HepG2 (cell line): Measurements from ENCODE around the gene GLIS2. TPM values are rescaled to one million over a fixed set of nuclear protein-coding genes. Genes with fewer than 3 reads are reported as not detected.

Source experiments
- ATF7-NPFF ChIP-seq: sonication (generic); formaldehyde crosslinking; IDR thresholded peaks from 2 replicates; pipeline ENCODE4 v1.8.1; 2023; ENCODE audit warnings: mild to moderate bottlenecking, low read depth, missing genetic modification reagents, moderate library complexity
- FOSL1 ChIP-seq: sonication (generic); formaldehyde crosslinking; IDR thresholded peaks from 2 replicates; pipeline ENCODE4 v1.9.0; 2021; ENCODE audit warnings: missing genetic modification reagents, borderline replicate concordance
- GATAD2A ChIP-seq: IDR thresholded peaks from 2 replicates; pipeline ENCODE4 v1.6.1; 2016
- HNF4A ChIP-seq: sonication (generic); formaldehyde crosslinking; IDR thresholded peaks from 2 replicates; pipeline ENCODE4 v1.4.0; 2020; ENCODE audit warnings: missing genetic modification reagents
- SAP130 ChIP-seq: IDR thresholded peaks from 2 replicates; pipeline ENCODE4 v1.6.1; 2016; ENCODE audit warnings: low read depth
- SRSF1 ChIP-seq: fragments of 200-400 bp; formaldehyde crosslinking; optimal IDR thresholded peaks from 2 replicates; pipeline ENCODE3; 2017; ENCODE audit warnings: mild to moderate bottlenecking, low read depth, low read length, moderate library complexity
- SYNCRIP ChIP-seq: fragments of 200-400 bp; formaldehyde crosslinking; IDR thresholded peaks from 2 replicates; pipeline ENCODE4 v1.6.1; 2018; ENCODE audit warnings: mild to moderate bottlenecking, low read depth, low read length; ENCODE audit not compliant: insufficient read depth
- TGIF2 ChIP-seq: IDR thresholded peaks from 2 replicates; pipeline ENCODE4 v1.6.1; 2016; ENCODE audit warnings: control low read depth, missing compliant biosample characterization
- ZFP41 ChIP-seq: sonication (generic); formaldehyde crosslinking; IDR thresholded peaks from 2 replicates; pipeline ENCODE4 v1.4.0; 2020; ENCODE audit warnings: mild to moderate bottlenecking, missing genetic modification reagents, borderline replicate concordance
- polyA plus RNA-seq, 8 experiments: library from polyadenylated mRNA; depleted of rRNA in 3 of 8; stranded (reverse) in 7 of 8; unstranded in 1 of 8; fragments of >200 nt; fragmentation: Illumina TruSeq in 4 of 8; extraction: Trizol in 4 of 8; gene quantifications; 2 replicates each; pipeline versions ENCODE4 v1.2.1 to v1.2.3, GENCODE V29; 2011 to 2016; ENCODE audit warnings: low read depth in 4 of 8, missing spikeins in 1 of 8, mixed read lengths in 1 of 8; ENCODE audit not compliant: insufficient read depth in 1 of 8
- total RNA-seq, 5 experiments: library from RNA; depleted of rRNA; stranded (reverse); fragments of >200 nt; fragmentation: Illumina TruSeq; extraction: Trizol; gene quantifications; 2 replicates each; pipeline ENCODE4 v1.2.3, GENCODE V29; 2016; ENCODE audit warnings: low read depth in 1 of 5
- TF ChIP-seq, protein P1 (sequence below): sonication (generic); formaldehyde crosslinking; conservative IDR thresholded peaks from 2 replicates; pipeline ENCODE4 v1.4.0; 2020; ENCODE audit warnings: mild to moderate bottlenecking, missing genetic modification reagents, moderate library complexity
- TF ChIP-seq, protein P2 (sequence below): sonication (generic); formaldehyde crosslinking; IDR thresholded peaks from 2 replicates; pipeline ENCODE4 v1.9.0; 2021; ENCODE audit warnings: missing genetic modification reagents, borderline replicate concordance
- TF ChIP-seq, protein P3 (sequence below): sonication (generic); formaldehyde crosslinking; IDR thresholded peaks from 2 replicates; pipeline ENCODE4 v1.5.0; 2020; ENCODE audit warnings: mild to moderate bottlenecking, missing genetic modification reagents, borderline replicate concordance

The GLIS2 gene
- total and polyA plus RNA-seq, 2 of the 13 experiments (the other 11 are each of a cell fraction or from before 2014, with no cell fraction given), result 0.28 to 0.29 TPM

DNA sequence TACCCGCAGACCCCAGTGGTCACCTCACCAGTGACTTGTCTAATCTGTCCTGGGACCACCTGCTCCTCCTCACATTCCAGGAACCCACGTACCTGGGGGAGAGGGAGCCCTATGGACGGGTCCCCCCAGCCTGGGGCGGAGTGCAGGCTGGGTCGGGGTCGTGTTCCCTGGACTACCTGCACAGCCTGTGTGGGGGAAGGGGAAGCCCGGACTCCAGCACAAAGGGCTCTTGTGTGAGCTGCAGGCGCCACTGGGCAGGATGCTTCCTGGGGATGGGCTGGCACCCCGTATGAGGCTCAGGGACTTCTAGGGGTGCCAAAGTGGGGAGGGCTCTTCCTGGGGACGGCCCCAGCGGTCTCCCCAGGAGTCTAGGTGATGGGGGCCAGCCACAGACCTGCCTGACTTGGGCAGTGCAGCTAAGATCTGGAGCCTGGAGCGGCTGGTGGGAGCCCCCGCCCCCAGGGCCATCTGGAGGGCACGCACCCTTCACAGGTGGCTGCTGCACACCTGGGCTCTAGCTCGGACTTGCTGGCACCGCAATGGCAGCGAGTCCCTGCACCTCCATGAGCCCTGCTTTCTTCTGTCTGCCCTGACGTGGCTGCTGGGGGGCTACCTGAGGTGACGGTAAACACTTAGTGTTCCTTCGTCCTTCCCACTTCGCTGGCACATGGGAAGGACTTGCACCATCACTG lies 63.3 kb downstream of the GLIS2 start (continued):
- TF ChIP-seq, protein P1, sequence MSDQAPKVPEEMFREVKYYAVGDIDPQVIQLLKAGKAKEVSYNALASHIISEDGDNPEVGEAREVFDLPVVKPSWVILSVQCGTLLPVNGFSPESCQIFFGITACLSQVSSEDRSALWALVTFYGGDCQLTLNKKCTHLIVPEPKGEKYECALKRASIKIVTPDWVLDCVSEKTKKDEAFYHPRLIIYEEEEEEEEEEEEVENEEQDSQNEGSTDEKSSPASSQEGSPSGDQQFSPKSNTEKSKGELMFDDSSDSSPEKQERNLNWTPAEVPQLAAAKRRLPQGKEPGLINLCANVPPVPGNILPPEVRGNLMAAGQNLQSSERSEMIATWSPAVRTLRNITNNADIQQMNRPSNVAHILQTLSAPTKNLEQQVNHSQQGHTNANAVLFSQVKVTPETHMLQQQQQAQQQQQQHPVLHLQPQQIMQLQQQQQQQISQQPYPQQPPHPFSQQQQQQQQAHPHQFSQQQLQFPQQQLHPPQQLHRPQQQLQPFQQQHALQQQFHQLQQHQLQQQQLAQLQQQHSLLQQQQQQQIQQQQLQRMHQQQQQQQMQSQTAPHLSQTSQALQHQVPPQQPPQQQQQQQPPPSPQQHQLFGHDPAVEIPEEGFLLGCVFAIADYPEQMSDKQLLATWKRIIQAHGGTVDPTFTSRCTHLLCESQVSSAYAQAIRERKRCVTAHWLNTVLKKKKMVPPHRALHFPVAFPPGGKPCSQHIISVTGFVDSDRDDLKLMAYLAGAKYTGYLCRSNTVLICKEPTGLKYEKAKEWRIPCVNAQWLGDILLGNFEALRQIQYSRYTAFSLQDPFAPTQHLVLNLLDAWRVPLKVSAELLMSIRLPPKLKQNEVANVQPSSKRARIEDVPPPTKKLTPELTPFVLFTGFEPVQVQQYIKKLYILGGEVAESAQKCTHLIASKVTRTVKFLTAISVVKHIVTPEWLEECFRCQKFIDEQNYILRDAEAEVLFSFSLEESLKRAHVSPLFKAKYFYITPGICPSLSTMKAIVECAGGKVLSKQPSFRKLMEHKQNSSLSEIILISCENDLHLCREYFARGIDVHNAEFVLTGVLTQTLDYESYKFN (CRISPR knock-in tag), result peak; percentile 57
- TF ChIP-seq ATF7-NPFF, result no peak
- TF ChIP-seq ZFP41 (CRISPR knock-in tag), result no peak
- TF ChIP-seq FOSL1 (CRISPR knock-in tag), result no peak
- TF ChIP-seq SRSF1, result no peak
- no peak for TF ChIP-seq SYNCRIP
- no peak for TF ChIP-seq GATAD2A
- TF ChIP-seq, protein P2, sequence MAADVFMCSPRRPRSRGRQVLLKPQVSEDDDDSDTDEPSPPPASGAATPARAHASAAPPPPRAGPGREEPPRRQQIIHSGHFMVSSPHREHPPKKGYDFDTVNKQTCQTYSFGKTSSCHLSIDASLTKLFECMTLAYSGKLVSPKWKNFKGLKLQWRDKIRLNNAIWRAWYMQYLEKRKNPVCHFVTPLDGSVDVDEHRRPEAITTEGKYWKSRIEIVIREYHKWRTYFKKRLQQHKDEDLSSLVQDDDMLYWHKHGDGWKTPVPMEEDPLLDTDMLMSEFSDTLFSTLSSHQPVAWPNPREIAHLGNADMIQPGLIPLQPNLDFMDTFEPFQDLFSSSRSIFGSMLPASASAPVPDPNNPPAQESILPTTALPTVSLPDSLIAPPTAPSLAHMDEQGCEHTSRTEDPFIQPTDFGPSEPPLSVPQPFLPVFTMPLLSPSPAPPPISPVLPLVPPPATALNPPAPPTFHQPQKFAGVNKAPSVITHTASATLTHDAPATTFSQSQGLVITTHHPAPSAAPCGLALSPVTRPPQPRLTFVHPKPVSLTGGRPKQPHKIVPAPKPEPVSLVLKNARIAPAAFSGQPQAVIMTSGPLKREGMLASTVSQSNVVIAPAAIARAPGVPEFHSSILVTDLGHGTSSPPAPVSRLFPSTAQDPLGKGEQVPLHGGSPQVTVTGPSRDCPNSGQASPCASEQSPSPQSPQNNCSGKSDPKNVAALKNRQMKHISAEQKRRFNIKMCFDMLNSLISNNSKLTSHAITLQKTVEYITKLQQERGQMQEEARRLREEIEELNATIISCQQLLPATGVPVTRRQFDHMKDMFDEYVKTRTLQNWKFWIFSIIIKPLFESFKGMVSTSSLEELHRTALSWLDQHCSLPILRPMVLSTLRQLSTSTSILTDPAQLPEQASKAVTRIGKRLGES (CRISPR knock-in tag), result no peak
- no peak for TF ChIP-seq TGIF2 (CRISPR knock-in tag)
- 0 out of 2 replicates have a peak, but pooled peaks have one; percentile 17 for TF ChIP-seq SAP130 (CRISPR knock-in tag)
- peak; percentile 56; the same call in 1 of the 2 replicates for TF ChIP-seq HNF4A (CRISPR knock-in tag)
- TF ChIP-seq, protein P3, sequence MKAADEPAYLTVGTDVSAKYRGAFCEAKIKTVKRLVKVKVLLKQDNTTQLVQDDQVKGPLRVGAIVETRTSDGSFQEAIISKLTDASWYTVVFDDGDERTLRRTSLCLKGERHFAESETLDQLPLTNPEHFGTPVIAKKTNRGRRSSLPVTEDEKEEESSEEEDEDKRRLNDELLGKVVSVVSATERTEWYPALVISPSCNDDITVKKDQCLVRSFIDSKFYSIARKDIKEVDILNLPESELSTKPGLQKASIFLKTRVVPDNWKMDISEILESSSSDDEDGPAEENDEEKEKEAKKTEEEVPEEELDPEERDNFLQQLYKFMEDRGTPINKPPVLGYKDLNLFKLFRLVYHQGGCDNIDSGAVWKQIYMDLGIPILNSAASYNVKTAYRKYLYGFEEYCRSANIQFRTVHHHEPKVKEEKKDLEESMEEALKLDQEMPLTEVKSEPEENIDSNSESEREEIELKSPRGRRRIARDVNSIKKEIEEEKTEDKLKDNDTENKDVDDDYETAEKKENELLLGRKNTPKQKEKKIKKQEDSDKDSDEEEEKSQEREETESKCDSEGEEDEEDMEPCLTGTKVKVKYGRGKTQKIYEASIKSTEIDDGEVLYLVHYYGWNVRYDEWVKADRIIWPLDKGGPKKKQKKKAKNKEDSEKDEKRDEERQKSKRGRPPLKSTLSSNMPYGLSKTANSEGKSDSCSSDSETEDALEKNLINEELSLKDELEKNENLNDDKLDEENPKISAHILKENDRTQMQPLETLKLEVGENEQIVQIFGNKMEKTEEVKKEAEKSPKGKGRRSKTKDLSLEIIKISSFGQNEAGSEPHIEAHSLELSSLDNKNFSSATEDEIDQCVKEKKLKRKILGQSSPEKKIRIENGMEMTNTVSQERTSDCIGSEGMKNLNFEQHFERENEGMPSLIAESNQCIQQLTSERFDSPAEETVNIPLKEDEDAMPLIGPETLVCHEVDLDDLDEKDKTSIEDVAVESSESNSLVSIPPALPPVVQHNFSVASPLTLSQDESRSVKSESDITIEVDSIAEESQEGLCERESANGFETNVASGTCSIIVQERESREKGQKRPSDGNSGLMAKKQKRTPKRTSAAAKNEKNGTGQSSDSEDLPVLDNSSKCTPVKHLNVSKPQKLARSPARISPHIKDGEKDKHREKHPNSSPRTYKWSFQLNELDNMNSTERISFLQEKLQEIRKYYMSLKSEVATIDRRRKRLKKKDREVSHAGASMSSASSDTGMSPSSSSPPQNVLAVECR, result peak; percentile 24; the same call in 1 of the 2 replicates
